NCI-H2171 treated with DMSO at 0.1 percent for 48 hours (cell line): ENCODE data around the gene FGB.
"Not testable (repeated sequence)": the region's sequence is repeated elsewhere in the genome, so short reads cannot be mapped to it uniquely, and the experiment has no call there.

ENCODE experiments used
- DNase-seq: peaks from one replicate; lab custom pipeline; 2025; lab: John Stamatoyannopoulos, UW

The FGB gene

GRCh38 chr4:154597281-154597680, 34.5 kb downstream of the FGB start:
- not testable (repeated sequence) for DNase-seq

DNA sequence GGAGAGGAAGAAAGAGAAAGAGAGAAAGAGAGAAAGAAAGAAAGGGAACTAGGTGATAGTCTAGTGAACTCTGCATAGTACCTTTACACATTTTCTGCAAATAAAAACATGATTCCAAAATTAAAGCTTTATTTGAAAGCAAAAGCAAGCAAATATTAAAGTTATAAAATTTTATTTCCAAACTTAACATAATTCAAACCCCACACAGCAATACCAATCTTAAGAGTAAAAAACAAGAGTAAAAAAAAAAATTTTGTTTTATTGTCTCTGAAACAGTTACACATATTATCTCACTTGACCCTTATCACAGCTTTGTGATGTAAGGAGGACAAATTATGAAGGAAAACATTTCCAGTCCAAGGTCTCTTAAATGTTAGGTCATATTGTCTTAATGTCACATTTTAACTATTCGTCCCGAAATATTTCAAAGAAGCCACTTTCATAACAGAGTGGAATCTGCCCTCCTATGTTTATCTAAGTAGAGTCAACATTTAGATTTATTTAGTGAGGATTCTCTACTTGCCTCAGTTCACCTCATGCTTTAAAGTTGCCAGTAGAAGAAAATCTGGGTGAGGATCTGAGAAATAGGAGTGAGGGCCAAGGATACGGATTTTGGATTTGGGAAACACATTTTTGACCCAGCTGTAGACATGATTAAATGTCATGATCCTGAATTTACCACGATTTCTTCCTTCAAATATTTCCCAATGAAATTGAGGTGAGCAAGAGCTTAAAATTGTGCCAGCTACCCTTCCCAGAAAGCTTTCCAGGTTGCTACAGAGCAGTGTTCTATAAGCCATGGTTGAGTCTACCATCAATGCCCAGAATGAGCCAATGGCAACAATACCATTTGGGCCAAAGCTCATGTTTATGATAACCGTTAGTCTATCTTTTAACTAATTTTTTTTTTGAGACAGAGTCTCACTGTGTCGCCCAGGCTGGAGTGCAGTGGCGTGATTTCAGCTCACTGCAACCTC, 35.3 kb downstream of the FGB start:
- DNase-seq = no peak

- DNase-seq = no peak
Measured at GRCh38 chr4:154602404-154603020, 39.7 kb downstream of the FGB start.

DNA sequence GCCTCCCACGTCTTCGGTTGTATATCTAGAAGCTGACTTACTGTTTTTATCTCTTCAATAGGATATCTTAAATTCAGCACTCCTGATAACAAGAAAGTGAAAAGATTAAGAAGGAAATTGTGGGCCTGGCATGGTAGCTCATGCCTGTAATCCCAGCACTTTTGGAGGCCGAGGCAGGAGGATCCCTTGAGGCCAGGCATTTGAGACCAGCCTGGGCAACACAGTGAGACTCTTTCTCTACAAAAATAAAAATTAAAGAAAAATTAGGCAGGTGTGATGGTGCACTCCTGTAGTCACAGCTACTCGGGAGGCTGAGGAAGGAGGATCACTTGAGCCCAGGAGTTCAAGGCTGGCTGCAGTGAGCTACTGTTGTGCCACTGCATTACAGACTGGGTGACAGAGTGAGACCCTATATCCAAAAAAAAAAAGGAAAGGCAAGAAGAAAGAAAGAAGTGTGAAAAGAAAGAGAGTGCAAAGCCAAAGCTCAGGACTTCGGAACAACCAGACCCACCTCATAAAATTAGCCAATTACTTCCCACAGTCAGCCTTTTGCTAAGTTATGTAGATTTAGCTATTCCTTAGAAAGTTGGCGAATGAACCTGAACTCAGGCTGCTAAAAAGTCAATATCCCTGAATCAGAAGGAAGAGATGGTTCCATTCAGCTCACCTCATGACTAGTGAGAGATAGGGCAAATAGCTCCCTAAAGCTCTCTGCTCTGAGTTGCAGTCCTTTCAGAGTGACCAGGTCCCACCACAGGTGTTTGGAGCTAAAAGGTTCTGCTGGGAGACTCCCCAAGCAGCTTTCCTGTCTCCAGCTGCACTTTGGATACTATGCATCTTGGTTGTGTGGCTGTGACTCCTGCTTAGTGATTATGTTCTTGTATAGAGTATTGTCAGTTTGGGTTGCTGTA, 40.5 kb downstream of the FGB start:
- no peak for DNase-seq

- DNase-seq = no peak
Measured at GRCh38 chr4:154604696-154605200, 41.9 kb downstream of the FGB start.

DNA sequence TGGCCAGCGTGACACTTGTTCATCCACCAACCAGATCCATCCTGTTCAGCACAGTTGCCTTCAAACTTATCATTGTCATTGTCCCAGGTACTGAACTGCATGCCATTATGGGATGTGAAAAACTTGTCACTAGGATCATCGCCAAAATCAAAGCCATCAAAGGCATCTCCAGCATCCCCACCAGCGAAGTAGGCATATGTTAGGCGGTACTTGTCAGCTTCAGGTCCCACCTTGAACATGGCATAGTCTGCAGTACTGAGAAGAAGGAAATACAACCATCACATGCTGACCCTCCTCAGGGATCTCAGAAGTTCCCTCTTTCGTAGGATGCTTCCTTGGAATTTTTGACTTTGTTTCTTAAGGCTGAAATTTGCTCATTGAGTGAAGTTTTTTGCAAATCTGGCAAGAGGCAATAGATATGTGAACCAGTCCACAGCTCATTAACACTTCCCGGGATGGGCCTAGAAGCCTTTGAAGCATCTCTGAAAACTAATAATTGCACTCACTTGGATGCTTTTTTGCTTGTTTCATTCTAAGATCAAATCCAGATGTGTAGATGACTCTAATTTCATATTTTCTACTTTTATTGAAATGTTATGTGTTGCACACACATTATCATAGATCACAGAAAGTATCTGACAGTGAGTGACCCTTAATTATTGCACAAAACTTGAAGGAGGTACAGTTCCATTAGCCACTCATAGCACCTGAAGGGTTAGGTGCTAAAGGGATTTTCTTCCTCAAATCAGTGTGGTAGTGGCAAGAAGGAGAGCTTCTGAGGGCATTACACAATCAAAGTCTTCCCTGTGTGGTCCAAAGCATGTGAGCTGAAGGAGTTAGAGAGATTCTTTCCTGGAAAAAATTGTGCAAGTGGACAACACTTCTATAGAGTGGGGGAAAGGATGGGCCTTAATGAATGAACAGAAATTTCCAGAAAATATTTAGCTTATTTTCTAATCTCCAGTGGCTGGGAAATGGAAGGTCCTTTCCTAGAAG, 44.2 kb downstream of the FGB start:
- DNase-seq = no peak

- no peak for DNase-seq
Measured at GRCh38 chr4:154608361-154609252, 45.8 kb downstream of the FGB start.

GRCh38 chr4:154609532-154609931, 46.7 kb downstream of the FGB start:
- DNase-seq = no peak

GRCh38 chr4:154610582-154610981, 47.8 kb downstream of the FGB start:
- no peak for DNase-seq

GRCh38 chr4:154611833-154612232, 49.0 kb downstream of the FGB start:
- DNase-seq = no peak

DNA sequence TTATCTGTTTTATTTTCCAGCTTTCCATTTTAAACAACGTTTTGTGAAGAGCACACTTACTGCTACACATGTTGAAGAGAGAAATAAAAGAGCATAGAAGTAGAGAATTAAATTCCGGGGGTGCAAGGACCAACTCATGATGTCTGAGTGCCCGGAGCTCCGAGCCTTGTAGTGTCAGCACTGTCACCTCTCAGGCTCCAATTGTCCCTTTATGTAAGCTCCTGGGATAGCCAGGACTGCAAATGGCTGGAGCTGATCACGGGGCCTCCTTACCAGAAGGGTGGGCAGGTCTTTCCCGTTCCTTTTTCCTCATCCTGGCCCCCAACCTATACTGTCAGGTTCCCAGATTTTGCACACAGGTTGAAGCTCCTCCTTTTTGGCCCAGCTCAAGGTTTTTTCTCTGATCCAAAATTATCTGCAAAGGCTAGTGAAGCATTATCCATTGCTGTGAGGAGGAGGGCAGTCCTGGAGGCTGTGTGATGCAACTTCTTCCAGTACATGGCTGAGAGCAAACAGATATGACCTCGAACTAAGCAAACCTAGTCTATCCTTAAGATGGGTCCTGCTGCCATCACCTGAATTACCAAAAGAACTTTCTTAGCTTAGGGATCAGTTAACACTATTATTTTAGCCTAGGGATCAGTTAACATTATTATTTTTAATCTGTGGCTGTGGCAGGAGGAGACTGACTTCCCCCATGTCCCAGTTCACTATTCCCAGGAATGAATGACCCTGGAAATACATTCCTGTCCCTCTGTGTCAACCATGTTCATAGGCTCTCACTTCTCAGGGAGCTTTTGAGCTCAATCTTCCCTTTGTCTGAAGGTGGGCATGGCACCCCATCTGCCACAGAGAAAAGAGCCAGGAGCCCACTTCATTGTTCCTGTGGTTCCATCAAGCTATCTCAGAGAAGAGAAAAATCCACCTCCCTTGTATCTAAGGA, 49.9 kb downstream of the FGB start, which contains the start of gene FGG:
FGG (minus strand) TSS at position 185 of the 943 bp plus-strand sequence; CDS start at position 138, 47 bp downstream.
- DNase-seq = no peak

GRCh38 chr4:154614306-154614705, 51.5 kb downstream of the FGB start:
- no peak for DNase-seq

DNA sequence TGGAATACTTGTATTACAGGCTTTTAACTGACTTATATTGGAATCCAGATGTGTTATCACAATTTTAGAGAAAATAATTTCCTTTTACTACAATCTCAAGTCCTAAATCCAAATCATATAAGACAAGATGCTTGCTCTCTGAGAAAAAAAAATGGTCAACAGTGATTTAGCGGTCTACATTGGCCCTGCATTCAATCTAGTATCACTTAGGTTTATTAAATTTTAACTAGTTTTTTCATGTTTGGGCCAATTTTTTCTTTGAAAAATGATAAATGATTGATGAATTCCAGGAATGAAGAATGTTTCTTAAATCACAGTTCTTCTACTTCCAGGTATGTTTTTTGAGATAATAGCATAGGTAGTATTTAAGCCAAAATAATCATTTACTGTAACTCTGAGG, 52.4 kb downstream of the FGB start:
- DNase-seq = no peak

GRCh38 chr4:154616287-154616686, 53.5 kb downstream of the FGB start:
- no peak for DNase-seq

DNA sequence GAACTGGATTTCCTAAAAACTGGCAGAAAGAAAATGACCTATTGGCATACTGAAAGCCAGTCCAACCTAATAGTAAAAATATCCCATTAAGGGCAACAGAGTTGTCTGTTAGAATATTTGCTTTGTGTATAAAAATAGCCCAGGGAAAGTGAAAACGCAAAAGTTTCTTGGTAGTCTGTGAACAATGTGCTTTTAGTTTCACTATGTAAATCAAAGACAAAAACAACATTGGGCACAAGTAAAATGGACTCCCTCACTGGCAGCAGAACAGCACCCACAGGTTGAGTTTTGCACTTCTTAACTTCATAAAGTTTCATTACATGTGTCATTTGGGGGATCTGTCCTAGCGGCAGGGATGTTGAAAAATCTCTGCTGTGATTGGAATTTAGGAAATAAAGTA, 53.9 kb downstream of the FGB start:
- no peak for DNase-seq

GRCh38 chr4:154617820-154618317, 55.1 kb downstream of the FGB start:
- no peak for DNase-seq

DNA sequence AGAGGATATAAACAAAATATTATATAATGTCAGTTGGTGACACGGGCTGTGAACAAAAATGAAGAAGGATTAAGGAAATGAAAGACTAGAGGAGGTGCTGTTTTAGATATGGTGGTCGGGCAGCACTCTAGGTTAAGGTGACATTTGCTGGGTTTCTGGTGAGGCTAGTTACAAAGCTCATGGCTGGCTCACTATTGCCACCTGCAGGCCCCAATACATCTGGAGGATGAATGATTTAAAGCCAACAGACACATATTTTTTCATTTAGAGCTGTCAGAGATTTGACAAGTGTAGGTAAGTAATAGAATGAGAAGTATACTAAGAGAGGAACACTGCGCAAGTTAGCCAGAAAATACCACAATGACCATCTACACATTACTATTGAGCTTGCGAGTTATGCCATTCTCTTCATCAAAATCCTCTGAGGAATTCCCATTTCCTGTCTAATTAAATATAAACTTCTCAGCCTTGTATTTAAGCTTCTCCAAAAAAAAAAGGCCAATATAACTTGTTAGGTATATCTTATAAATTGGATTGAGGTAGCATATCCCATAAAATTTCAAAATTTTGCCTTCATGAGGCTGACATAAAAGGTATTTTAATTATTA, 56.0 kb downstream of the FGB start:
- peak; percentile 4 for DNase-seq

GRCh38 chr4:154620111-154620510, 57.3 kb downstream of the FGB start:
- no peak for DNase-seq
